ENCODE data around the gene CD14.

Gene CD14

DNA sequence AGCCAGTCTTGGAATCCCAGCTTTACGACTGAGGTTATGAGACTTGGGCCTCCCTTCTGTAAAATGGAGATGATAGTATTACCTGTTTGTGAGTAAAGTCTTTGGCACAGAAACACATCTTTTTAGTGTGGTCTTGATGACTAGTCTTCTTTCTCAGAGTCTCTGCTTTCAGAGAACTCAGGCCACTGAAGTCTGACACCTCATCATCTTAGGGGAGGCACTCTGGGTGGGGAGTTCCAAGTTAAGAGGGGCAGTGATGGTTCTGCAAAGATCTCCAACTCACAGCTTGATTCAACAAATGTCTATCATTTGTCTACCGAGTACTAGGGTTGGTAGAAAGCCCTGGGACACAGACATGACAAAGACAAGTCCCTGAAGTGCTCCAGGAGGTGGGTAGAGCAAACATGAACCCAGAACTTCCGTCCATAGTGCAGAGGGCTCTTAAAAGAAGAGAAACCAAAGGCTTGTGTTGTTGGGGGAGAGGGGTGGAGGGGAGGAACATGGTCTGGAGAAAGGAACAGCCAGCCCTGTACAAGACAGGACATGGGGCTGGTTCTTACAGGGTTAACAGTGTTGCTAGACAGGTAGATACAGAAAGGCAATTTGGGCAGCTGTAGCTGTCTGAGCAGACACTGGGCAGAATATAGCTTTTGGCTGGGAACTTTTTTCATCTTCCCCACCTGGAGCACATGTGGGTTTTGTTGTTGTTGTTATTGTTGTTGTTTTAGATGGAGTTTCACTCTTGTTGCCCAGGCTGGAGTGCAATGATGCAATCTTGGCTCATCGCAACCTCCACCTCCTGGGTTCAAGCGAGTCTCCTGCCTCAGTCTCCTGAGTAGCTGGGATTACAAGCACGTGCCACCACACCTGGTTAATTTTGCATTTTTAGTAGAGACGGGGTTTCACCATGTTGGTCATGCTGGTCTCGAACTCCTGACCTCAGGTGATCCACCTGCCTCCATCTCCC lies 2.6 kb upstream of the CD14 start:
- no peak overlapping the region for H3K4me3 ChIP-seq (ENCODE audit: low read depth, low read length, poor library complexity, severe bottlenecking)
- no peaks in the 10 kb centered on the region for H3K9me3 ChIP-seq (ENCODE audit: low read length)
- peaks cover 31% of the 10 kb centered on the region for H3K4me1 ChIP-seq (ENCODE audit: insufficient read depth, low read length, severe bottlenecking)
- no peak overlapping the region for H2AFZ ChIP-seq (ENCODE audit: low read length)
- no peaks in the 10 kb centered on the region for H3K9me2 ChIP-seq (ENCODE audit: low read depth, low read length)
- no peaks in the 10 kb centered on the region for H3F3A ChIP-seq (ENCODE audit: insufficient read depth, low read length)
- no peaks in the 10 kb centered on the region for H4K20me1 ChIP-seq (ENCODE audit: insufficient read depth, low read length)
- TF ChIP-seq EZH2 (IDR thresholded peaks at IDR 0.05; ENCODE audit: borderline replicate concordance, low read length): no peak
- TF ChIP-seq, protein P1, sequence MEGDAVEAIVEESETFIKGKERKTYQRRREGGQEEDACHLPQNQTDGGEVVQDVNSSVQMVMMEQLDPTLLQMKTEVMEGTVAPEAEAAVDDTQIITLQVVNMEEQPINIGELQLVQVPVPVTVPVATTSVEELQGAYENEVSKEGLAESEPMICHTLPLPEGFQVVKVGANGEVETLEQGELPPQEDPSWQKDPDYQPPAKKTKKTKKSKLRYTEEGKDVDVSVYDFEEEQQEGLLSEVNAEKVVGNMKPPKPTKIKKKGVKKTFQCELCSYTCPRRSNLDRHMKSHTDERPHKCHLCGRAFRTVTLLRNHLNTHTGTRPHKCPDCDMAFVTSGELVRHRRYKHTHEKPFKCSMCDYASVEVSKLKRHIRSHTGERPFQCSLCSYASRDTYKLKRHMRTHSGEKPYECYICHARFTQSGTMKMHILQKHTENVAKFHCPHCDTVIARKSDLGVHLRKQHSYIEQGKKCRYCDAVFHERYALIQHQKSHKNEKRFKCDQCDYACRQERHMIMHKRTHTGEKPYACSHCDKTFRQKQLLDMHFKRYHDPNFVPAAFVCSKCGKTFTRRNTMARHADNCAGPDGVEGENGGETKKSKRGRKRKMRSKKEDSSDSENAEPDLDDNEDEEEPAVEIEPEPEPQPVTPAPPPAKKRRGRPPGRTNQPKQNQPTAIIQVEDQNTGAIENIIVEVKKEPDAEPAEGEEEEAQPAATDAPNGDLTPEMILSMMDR (IDR thresholded peaks at IDR 0.05; ENCODE audit: low read length): no peak
- H3K27ac ChIP-seq (ENCODE audit: low read depth, low read length, poor library complexity, severe bottlenecking): no peak overlapping the region
- no peaks in the 10 kb centered on the region for H3K79me2 ChIP-seq (ENCODE audit: insufficient read depth, low read length)
- H3K4me2 ChIP-seq (ENCODE audit: low read length): no peak overlapping the region
- no peak overlapping the region for H3K9ac ChIP-seq (ENCODE audit: low read length)
- no peaks in the 10 kb centered on the region; the same call in 1 of the 2 replicates for H3K36me3 ChIP-seq (ENCODE audit: insufficient read depth, low read length)
- H3K27me3 ChIP-seq (ENCODE audit: insufficient read depth, low read length): peaks cover 6% of the 10 kb centered on the region; the same call in 1 of the 2 replicates

DNA sequence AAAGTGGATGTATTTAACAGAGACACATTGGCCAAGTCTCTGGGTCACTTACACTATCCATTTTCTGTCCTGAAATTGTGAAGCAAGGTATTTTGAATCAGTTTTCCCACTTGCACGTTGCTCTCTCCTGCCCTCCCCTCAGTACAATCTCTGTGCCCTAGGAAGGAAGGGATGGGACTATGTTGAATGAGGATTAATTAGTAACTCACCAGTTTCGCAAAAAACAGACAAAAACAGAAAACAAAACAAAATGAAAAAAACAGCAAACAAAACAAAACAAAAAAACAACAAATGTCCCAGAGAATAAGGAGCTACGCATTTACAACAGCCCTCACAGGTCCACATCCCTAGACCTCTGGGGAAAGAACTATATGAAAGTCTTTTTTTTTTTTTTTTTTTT lies 1.1 kb upstream of the CD14 start:
- Histone ChIP-seq H2AFZ (ENCODE audit: low read length) (no peak overlapping the region), H3K27ac (ENCODE audit: low read depth, low read length, poor library complexity, severe bottlenecking) (no peak overlapping the region), H3K36me3 (ENCODE audit: insufficient read depth, low read length) (no peaks in the 10 kb centered on the region), H3K79me2 (ENCODE audit: insufficient read depth, low read length) (no peaks in the 10 kb centered on the region), H3K9ac (ENCODE audit: low read length) (no peak overlapping the region), H3K9me3 (ENCODE audit: low read length) (no peaks in the 10 kb centered on the region), H3K4me1 (ENCODE audit: insufficient read depth, low read length, severe bottlenecking) (peaks cover 22% of the 10 kb centered on the region), H3F3A (ENCODE audit: insufficient read depth, low read length) (no peaks in the 10 kb centered on the region), H4K20me1 (ENCODE audit: insufficient read depth, low read length) (no peaks in the 10 kb centered on the region), H3K4me2 (ENCODE audit: low read length) (no peak overlapping the region), H3K9me2 (ENCODE audit: low read depth, low read length) (no peaks in the 10 kb centered on the region), H3K4me3 (ENCODE audit: low read depth, low read length, poor library complexity, severe bottlenecking) (no peak overlapping the region), H3K27me3 (ENCODE audit: insufficient read depth, low read length) (peaks cover 6% of the 10 kb centered on the region; the same call in 1 of the 2 replicates)
- TF ChIP-seq, protein P1 (IDR thresholded peaks at IDR 0.05; ENCODE audit: low read length): no peak
- TF ChIP-seq EZH2 (IDR thresholded peaks at IDR 0.05; ENCODE audit: borderline replicate concordance, low read length): no peak

DNA sequence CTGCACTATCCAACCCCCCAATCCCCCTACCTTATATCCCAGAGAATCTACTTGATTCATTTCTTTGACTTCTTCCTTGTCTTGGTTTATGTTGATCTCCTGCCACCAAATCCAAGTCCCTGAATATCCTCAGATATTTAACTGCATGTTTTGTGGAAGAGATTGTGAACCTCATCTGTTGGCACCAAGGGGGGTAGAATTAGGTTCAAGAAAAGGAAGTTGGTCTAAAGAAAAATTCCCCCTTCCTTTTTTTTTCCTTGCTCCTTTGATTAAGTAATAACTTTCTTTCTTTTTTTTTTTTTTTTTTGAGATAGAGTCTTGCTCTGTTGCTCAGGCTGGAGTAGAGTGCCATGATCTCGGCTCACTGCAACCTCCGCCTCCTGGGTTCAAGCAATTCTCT lies 526 bp upstream of the CD14 start:
- TF ChIP-seq EZH2 (IDR thresholded peaks at IDR 0.05; ENCODE audit: borderline replicate concordance, low read length): no peak
- TF ChIP-seq, protein P1 (IDR thresholded peaks at IDR 0.05; ENCODE audit: low read length): no peak
- no peaks in the 10 kb centered on the region for H4K20me1 ChIP-seq (ENCODE audit: insufficient read depth, low read length)
- peaks cover 6% of the 10 kb centered on the region; the same call in 1 of the 2 replicates for H3K27me3 ChIP-seq (ENCODE audit: insufficient read depth, low read length)
- peaks cover 17% of the 10 kb centered on the region for H3K4me1 ChIP-seq (ENCODE audit: insufficient read depth, low read length, severe bottlenecking)
- H3K36me3 ChIP-seq (ENCODE audit: insufficient read depth, low read length): no peaks in the 10 kb centered on the region
- peaks cover 1% of the 10 kb centered on the region; the same call in 1 of the 2 replicates for H3K9me3 ChIP-seq (ENCODE audit: low read length)
- H3K4me2 ChIP-seq (ENCODE audit: low read length): peak overlapping the region; percentile 77; the same call in 1 of the 2 replicates
- no peak overlapping the region for H3K9ac ChIP-seq (ENCODE audit: low read length)
- H3K27ac ChIP-seq (ENCODE audit: low read depth, low read length, poor library complexity, severe bottlenecking): no peak overlapping the region
- H3F3A ChIP-seq (ENCODE audit: insufficient read depth, low read length): no peaks in the 10 kb centered on the region
- no peaks in the 10 kb centered on the region for H3K9me2 ChIP-seq (ENCODE audit: low read depth, low read length)
- H3K4me3 ChIP-seq (ENCODE audit: low read depth, low read length, poor library complexity, severe bottlenecking): no peak overlapping the region
- H3K79me2 ChIP-seq (ENCODE audit: insufficient read depth, low read length): no peaks in the 10 kb centered on the region
- H2AFZ ChIP-seq (ENCODE audit: low read length): no peak overlapping the region

All from OCI-LY1 (cell line).